Psoas muscle (tissue), 8 donors: ENCODE measurements around the gene MACO1. TPM values are rescaled to one million over a fixed set of nuclear protein-coding genes. Genes with fewer than 3 reads are reported as not detected.

Experiments
- ATAC-seq, 4 donors: fragments of 200-7000 bp; cut with Tn5 transposase; one replicate each; pipeline ENCODE4 v1.9.1; 2020; ENCODE audit warnings: moderate library complexity in 3 of 4, mild to moderate bottlenecking in 2 of 4
- DNase-seq, 2 donors: peaks; one replicate each; pipeline ENCODE4 v3.0.0-alpha.2; 2020
- H3K27ac ChIP-seq: fragments of 200-600 bp; one replicate; pipeline ENCODE4 v1.8.0; 2022
- H3K27me3 ChIP-seq, 3 donors: fragments of 200-600 bp in 1 of 3; one replicate each; pipeline versions ENCODE4 v1.6.1 to v1.8.0; 2013 to 2022; ENCODE audit warnings: low read length in 2 of 3, mild to moderate bottlenecking in 2 of 3, moderate library complexity in 1 of 3; ENCODE audit not compliant: insufficient read depth in 3 of 3
- H3K36me3 ChIP-seq, 2 donors: fragments of 200-600 bp in 1 of 2; one replicate each; pipeline versions ENCODE4 v1.6.1 to v1.8.0; 2013 to 2022; ENCODE audit warnings: low read depth in 1 of 2, mild to moderate bottlenecking in 1 of 2, moderate library complexity in 1 of 2; ENCODE audit not compliant: insufficient read depth in 1 of 2
- H3K4me1 ChIP-seq: fragments of 200-600 bp; one replicate; pipeline ENCODE4 v1.8.0; 2022
- H3K4me3 ChIP-seq: fragments of 200-600 bp; one replicate; pipeline ENCODE4 v1.8.0; 2022; ENCODE audit warnings: mild to moderate bottlenecking
- H3K9me3 ChIP-seq: fragments of 200-600 bp; one replicate; pipeline ENCODE4 v1.8.0; 2022
- CTCF ChIP-seq: fragments of 200-600 bp; IDR thresholded peaks from one replicate; pipeline ENCODE4 v1.8.0; 2022; ENCODE audit warnings: antibody characterized with exemption
- WGBS, 3 donors: extraction: QIAGEN DNeasy Blood & Tissue Kit; methylation state at CpG; one replicate each; pipeline versions ENCODE4 v1.1.6 to v1.1.7; 2013; 5-methylcytosine and 5-hydroxymethylcytosine counted together
- intact Hi-C, 2 donors: fragments of 100-400 bp; cut with DNase I; formaldehyde crosslinking; loops; one replicate each; pipeline versions ENCODE4 v1.11.0 to v1.14.2; 2022
- polyA plus RNA-seq, 3 donors: library from polyadenylated mRNA; stranded (reverse); fragments of 200-250 nt; gene quantifications; one replicate each; pipeline ENCODE4 v1.2.3, GENCODE V29; 2013
- total RNA-seq, 4 donors: library from RNA; stranded (reverse); fragmentation: NEBNext Ultra II Directional in 2 of 4; extraction: Animal tissue kit (Norgen Biotek cat#: 25700) in 2 of 4; gene quantifications; one replicate each; pipeline versions ENCODE4 v1.2.1 to v1.2.4, GENCODE V29; 2021 to 2023
- donor health status: healthy with polysubstance abuse.
- donor health status: DM: no; HTN: no; CAD: no; lungs with moderate emphysema.
- donor health status: Bipolar disorder and iron deficiency.
- donor health status: healthy.
- donor health status: DM: yes; HTN: yes; CAD: no.
- donor health status: DM: no; HTN: no; CAD: no.
- donor health status: DM: no; HTN: no; CAD: no.
- donor health status: DM: yes; HTN: yes; CAD: no.

The MACO1 gene
- total and polyA plus RNA-seq, 7 donors, result 8.8 to 49.7 (median 31.1) TPM

GRCh38 chr1:25524568-25525360, 94.1 kb downstream of the MACO1 start:
- no peak overlapping the region for H3K27ac ChIP-seq
- DNase-seq, result no peak
- H3K27me3 ChIP-seq, result peaks cover 0 to 3% (median 0%) of the 10 kb centered on the region in 3 donors
- H3K4me3 ChIP-seq, result no peak overlapping the region
- 49 to 53% (median 49%) methylated on average over 15 of the region's 15 CpGs for WGBS, 3 donors
- ATAC-seq, result no peak
- no peaks in the 10 kb centered on the region for H3K4me1 ChIP-seq
- TF ChIP-seq CTCF, result no peak
- H3K36me3 ChIP-seq, result no peaks in the 10 kb centered on the region
- no peaks in the 10 kb centered on the region for H3K9me3 ChIP-seq
- intact Hi-C loops, result loop anchor here (5.0 kb wide), 1 partner anchor 122 kb away; no protein-coding TSS in a partner anchor

GRCh38 chr1:25525361-25525688, 94.6 kb downstream of the MACO1 start:
- no peak overlapping the region for H3K27ac ChIP-seq
- peaks cover 0 to 3% (median 0%) of the 10 kb centered on the region in 3 donors for H3K27me3 ChIP-seq
- no peaks in the 10 kb centered on the region for H3K9me3 ChIP-seq
- WGBS, 3 donors, result 83 to 89% (median 87%) methylated on average over 4 of the region's 4 CpGs
- no peaks in the 10 kb centered on the region for H3K4me1 ChIP-seq
- intact Hi-C loops, result no loop called here
- no peaks in the 10 kb centered on the region for H3K36me3 ChIP-seq
- no peak for TF ChIP-seq CTCF
- no peak overlapping the region for H3K4me3 ChIP-seq
- no peak for ATAC-seq
- DNase-seq, result no peak

GRCh38 chr1:25526753-25527152, 96.1 kb downstream of the MACO1 start:
- Histone ChIP-seq H3K9me3 (no peaks in the 10 kb centered on the region), H3K27me3 (peaks cover 0 to 3% (median 0%) of the 10 kb centered on the region in 3 donors), H3K27ac (no peak overlapping the region), H3K4me1 (no peaks in the 10 kb centered on the region), H3K4me3 (no peak overlapping the region), H3K36me3 (no peaks in the 10 kb centered on the region)
- 85 to 94% (median 86%) methylated on average over 2 of the region's 2 CpGs for WGBS, 3 donors
- ATAC-seq (no peak), DNase-seq (no peak)
- TF ChIP-seq CTCF, result no peak
- intact Hi-C loops, result no loop called here

GRCh38 chr1:25527226-25527846, 96.6 kb downstream of the MACO1 start:
- 49 to 62% (median 61%) methylated on average over 12 of the region's 12 CpGs for WGBS, 3 donors
- no peak for TF ChIP-seq CTCF
- Histone ChIP-seq H3K4me3 (no peak overlapping the region), H3K36me3 (no peaks in the 10 kb centered on the region), H3K27me3 (peaks cover 0 to 3% (median 0%) of the 10 kb centered on the region in 3 donors), H3K27ac (no peak overlapping the region), H3K4me1 (no peaks in the 10 kb centered on the region), H3K9me3 (no peaks in the 10 kb centered on the region)
- ATAC-seq, result no peak
- intact Hi-C loops, result no loop called here
- no peak for DNase-seq
